ENCODE measurements around the gene ZACN.

ZACN gene

GRCh38 chr17:76083536-76084182 lies 4.7 kb downstream of the ZACN start:
- 0 out of 2 replicates have a peak overlapping the region, but pooled peaks have one; percentile 42 for H3K27ac ChIP-seq
- peaks cover 20% of the 10 kb centered on the region; the same call in 1 of the 2 replicates for H3K36me3 ChIP-seq (ENCODE audit: insufficient read depth, low read length)
- no peaks in the 10 kb centered on the region for H3K9me3 ChIP-seq (ENCODE audit: low read depth, low read length)
- TF ChIP-seq EZH2 (IDR thresholded peaks at IDR 0.05) (no peak), FOXP2 (optimal IDR thresholded peaks at IDR 0.05; ENCODE audit: control extremely low read depth, extremely low read length, insufficient read depth) (no peak), POLR2AphosphoS5 (IDR thresholded peaks at IDR 0.05; ENCODE audit: borderline replicate concordance, low read depth, low read length) (no peak)
- H3K4me3 ChIP-seq: no peak overlapping the region
- no peak overlapping the region for H3K9ac ChIP-seq (ENCODE audit: insufficient read length)
- DNase-seq (ENCODE audit: low read depth, low spot score): no peak

- H3K36me3 ChIP-seq (ENCODE audit: insufficient read depth, low read length): peaks cover 28% of the 10 kb centered on the region; the same call in 1 of the 2 replicates
- H3K4me3 ChIP-seq: no peak overlapping the region
- H3K9me3 ChIP-seq (ENCODE audit: low read depth, low read length): no peaks in the 10 kb centered on the region
- no peak overlapping the region for H3K9ac ChIP-seq (ENCODE audit: insufficient read length)
- no peak for DNase-seq (ENCODE audit: low read depth, low spot score)
- no peak overlapping the region for H3K27ac ChIP-seq
- no peak for TF ChIP-seq FOXP2 (optimal IDR thresholded peaks at IDR 0.05; ENCODE audit: control extremely low read depth, extremely low read length, insufficient read depth)
- no peak for TF ChIP-seq POLR2AphosphoS5 (IDR thresholded peaks at IDR 0.05; ENCODE audit: borderline replicate concordance, low read depth, low read length)
- TF ChIP-seq EZH2 (IDR thresholded peaks at IDR 0.05): no peak
Observed at GRCh38 chr17:76085066-76085730, 6.2 kb downstream of the ZACN start.

GRCh38 chr17:76085731-76086366 lies 6.9 kb downstream of the ZACN start:
- DNase-seq (ENCODE audit: low read depth, low spot score): no peak
- no peak for TF ChIP-seq EZH2 (IDR thresholded peaks at IDR 0.05)
- no peak for TF ChIP-seq POLR2AphosphoS5 (IDR thresholded peaks at IDR 0.05; ENCODE audit: borderline replicate concordance, low read depth, low read length)
- no peak for TF ChIP-seq FOXP2 (optimal IDR thresholded peaks at IDR 0.05; ENCODE audit: control extremely low read depth, extremely low read length, insufficient read depth)
- no peaks in the 10 kb centered on the region for H3K9me3 ChIP-seq (ENCODE audit: low read depth, low read length)
- peaks cover 28% of the 10 kb centered on the region; the same call in 1 of the 2 replicates for H3K36me3 ChIP-seq (ENCODE audit: insufficient read depth, low read length)
- no peak overlapping the region for H3K4me3 ChIP-seq
- H3K9ac ChIP-seq (ENCODE audit: insufficient read length): no peak overlapping the region
- H3K27ac ChIP-seq: no peak overlapping the region

DNA sequence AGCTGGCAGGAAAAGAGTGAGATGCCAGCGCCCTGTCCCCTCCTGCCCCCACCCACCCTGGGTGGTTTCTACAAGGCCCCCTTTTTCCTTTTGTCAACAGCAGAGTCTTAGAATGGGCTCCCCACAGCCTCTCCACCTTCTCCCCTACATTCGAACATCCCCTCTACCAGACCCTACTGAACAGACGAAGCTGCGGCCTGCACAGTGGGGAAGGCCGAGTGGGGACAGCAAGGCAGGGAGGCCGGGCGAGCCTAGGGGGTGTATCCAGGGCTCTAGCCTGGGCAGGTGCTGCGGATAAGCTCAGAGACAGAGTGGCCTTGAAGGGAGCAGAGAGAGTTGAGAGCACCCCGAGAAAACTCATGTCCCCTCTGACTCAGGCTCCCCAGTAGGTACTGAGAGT lies 7.4 kb downstream of the ZACN start:
- H3K27ac ChIP-seq: no peak overlapping the region
- H3K36me3 ChIP-seq (ENCODE audit: insufficient read depth, low read length): peaks cover 28% of the 10 kb centered on the region; the same call in 1 of the 2 replicates
- TF ChIP-seq POLR2AphosphoS5 (IDR thresholded peaks at IDR 0.05; ENCODE audit: borderline replicate concordance, low read depth, low read length) (no peak), FOXP2 (optimal IDR thresholded peaks at IDR 0.05; ENCODE audit: control extremely low read depth, extremely low read length, insufficient read depth) (no peak), EZH2 (IDR thresholded peaks at IDR 0.05) (no peak)

DNA sequence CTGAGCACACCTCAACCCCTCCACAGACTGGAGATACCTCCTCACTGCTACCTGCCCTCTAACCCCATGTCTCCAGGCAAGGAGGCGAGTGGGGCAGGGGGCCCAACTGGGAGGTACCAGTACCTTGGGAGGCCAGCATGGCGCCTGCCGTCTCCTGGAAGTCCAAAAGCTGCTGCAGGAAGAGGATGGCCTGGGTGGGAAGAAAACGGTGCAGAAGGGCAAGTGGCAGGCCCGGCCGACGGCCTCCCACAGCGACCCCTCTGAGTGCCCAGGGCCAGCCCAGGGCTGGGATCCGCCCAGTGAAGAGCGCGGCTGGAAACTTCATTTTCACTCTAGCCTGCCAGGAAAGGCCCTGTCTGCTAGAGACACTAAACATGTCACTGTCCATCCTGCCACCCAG lies 8.5 kb downstream of the ZACN start:
- Histone ChIP-seq H3K36me3 (ENCODE audit: insufficient read depth, low read length) (peaks cover 28% of the 10 kb centered on the region; the same call in 1 of the 2 replicates), H3K4me3 (no peak overlapping the region), H3K9ac (ENCODE audit: insufficient read length) (no peak overlapping the region), H3K9me3 (ENCODE audit: low read depth, low read length) (no peaks in the 10 kb centered on the region), H3K27ac (no peak overlapping the region)
- TF ChIP-seq FOXP2 (optimal IDR thresholded peaks at IDR 0.05; ENCODE audit: control extremely low read depth, extremely low read length, insufficient read depth) (no peak), EZH2 (IDR thresholded peaks at IDR 0.05) (no peak)
- no peak for DNase-seq (ENCODE audit: low read depth, low spot score)

More for the DNA sequence above, 7.4 kb downstream of the ZACN start:
- Histone ChIP-seq H3K9me3 (ENCODE audit: low read depth, low read length) (no peaks in the 10 kb centered on the region), H3K4me3 (no peak overlapping the region), H3K9ac (ENCODE audit: insufficient read length) (no peak overlapping the region)
- no peak for DNase-seq (ENCODE audit: low read depth, low spot score)

DNA sequence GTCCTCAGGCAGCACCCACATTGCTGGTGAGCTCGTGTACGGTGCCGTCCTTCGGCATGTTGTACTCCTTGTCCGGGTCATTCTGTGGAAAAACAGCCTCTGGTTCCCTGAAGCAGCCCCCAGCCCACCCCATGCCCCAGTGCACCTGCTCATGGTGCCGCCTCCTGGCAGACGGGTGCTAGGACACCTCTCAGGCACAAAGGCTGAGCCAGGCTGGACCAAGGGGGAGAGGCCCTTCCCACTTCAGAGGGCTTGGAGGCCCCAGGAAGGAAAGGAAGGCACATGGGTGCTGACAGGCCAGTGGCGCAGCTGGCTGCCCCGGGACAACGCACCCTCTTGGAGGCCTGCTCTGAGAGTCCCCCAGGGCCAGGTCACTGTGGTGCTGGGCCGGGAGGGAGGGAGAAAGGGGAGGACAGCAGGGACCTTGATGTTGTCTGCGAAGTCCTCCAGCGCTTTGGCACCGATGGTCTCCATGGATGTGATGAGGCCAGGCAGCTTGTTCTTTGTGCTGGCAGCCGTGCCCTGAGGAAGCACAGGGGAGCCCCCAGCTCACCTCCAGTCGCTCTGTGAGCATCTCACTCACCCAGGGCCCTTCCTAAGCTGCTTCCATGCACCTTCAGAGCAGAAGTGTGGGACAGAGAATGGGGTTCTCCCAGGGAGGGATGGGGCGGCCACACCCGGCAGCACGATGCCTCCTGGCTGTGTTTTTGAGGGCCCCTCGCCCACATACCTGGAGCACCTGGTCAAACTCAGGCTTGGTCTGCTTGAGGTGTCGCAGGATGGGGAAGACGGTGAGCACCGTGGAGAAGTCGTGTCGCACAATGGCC lies 9.3 kb downstream of the ZACN start:
- DNase-seq (ENCODE audit: low read depth, low spot score): no peak
- no peak overlapping the region for H3K9ac ChIP-seq (ENCODE audit: insufficient read length)
- peaks cover 26% of the 10 kb centered on the region; the same call in 1 of the 2 replicates for H3K36me3 ChIP-seq (ENCODE audit: insufficient read depth, low read length)

GRCh38 chr17:76088868-76089576 lies 10.0 kb downstream of the ZACN start:
- H3K27ac ChIP-seq: no peak overlapping the region
- H3K4me3 ChIP-seq: no peak overlapping the region
- no peak for DNase-seq (ENCODE audit: low read depth, low spot score)
- H3K36me3 ChIP-seq (ENCODE audit: insufficient read depth, low read length): peaks cover 34% of the 10 kb centered on the region
- TF ChIP-seq EZH2 (IDR thresholded peaks at IDR 0.05) (no peak), POLR2AphosphoS5 (IDR thresholded peaks at IDR 0.05; ENCODE audit: borderline replicate concordance, low read depth, low read length) (no peak), FOXP2 (optimal IDR thresholded peaks at IDR 0.05; ENCODE audit: control extremely low read depth, extremely low read length, insufficient read depth) (no peak)
- no peaks in the 10 kb centered on the region for H3K9me3 ChIP-seq (ENCODE audit: low read depth, low read length)
- H3K9ac ChIP-seq (ENCODE audit: insufficient read length): no peak overlapping the region

More for the DNA sequence above, 9.3 kb downstream of the ZACN start:
- no peak for TF ChIP-seq EZH2 (IDR thresholded peaks at IDR 0.05)
- TF ChIP-seq POLR2AphosphoS5 (IDR thresholded peaks at IDR 0.05; ENCODE audit: borderline replicate concordance, low read depth, low read length): no peak
- TF ChIP-seq FOXP2 (optimal IDR thresholded peaks at IDR 0.05; ENCODE audit: control extremely low read depth, extremely low read length, insufficient read depth): no peak
- H3K27ac ChIP-seq: no peak overlapping the region
- no peak overlapping the region for H3K4me3 ChIP-seq
- no peaks in the 10 kb centered on the region for H3K9me3 ChIP-seq (ENCODE audit: low read depth, low read length)

Measured in SK-N-MC (cell line).